T-cell (primary cell): ENCODE measurements around the gene ACOX2. TPM values are rescaled to one million over a fixed set of nuclear protein-coding genes. Genes with fewer than 3 reads are reported as not detected.
A peak's percentile ranks its signal among the peaks of the same experiment; 100 is the strongest.

Experiments used
- ATAC-seq, 4 experiments: fragments of 200-7000 bp in 3 of 4; fragments of 150-1000 bp in 1 of 4; cut with Tn5 transposase; replicated peaks in 1 of 4; 1 replicate in 3 of 4; 2 replicates in 1 of 4; pipeline ENCODE4 v1.10.0; 2021; ENCODE audit warnings: moderate library complexity in 3 of 4, mild to moderate bottlenecking in 2 of 4, moderate number of reproducible peaks in 1 of 4
- CTCF ChIA-PET, 2 donors: fragments of 300-600 bp; sonication (Branson Sonifier 250); formaldehyde crosslinking; loops; one replicate each; lab custom pipeline; 2022; ENCODE audit warnings: antibody characterized with exemption in 2 of 2; lab: Charles Lee
- POLR2A ChIA-PET, 2 donors: fragments of 300-600 bp; sonication (Branson Sonifier 250); formaldehyde crosslinking; loops; one replicate each; lab custom pipeline; 2022; ENCODE audit warnings: antibody characterized with exemption in 2 of 2; lab: Charles Lee
- DNase-seq, 35 experiments: peaks; one replicate each; pipeline versions ENCODE4 v3.0.0 to v3.0.0-alpha.2; 2013 to 2023
- H3K27ac ChIP-seq: one replicate; pipeline ENCODE4 v1.5.1; 2013; ENCODE audit warnings: low read length
- H3K27me3 ChIP-seq, 2 experiments: replicated peaks in 1 of 2; 1 replicate in 1 of 2; 2 replicates in 1 of 2; pipeline versions ENCODE4 v1.6.1 to v1.7.0; 2013; ENCODE audit warnings: low read length in 1 of 2, mixed read lengths in 1 of 2; ENCODE audit not compliant: control insufficient read depth in 2 of 2, insufficient read depth in 2 of 2; ENCODE audit errors: extremely low read depth in 1 of 2
- H3K36me3 ChIP-seq, 2 donors: 1 replicate in 1 of 2; 2 replicates in 1 of 2; pipeline versions ENCODE4 v1.6.1 to v1.7.0; 2013; ENCODE audit warnings: low read length in 1 of 2; ENCODE audit not compliant: control insufficient read depth in 2 of 2, insufficient read depth in 1 of 2; ENCODE audit errors: extremely low read depth in 1 of 2
- H3K4me1 ChIP-seq, 2 experiments: 1 replicate in 1 of 2; 2 replicates in 1 of 2; pipeline versions ENCODE4 v1.6.1 to v1.7.0; 2013; ENCODE audit warnings: low read length in 2 of 2, mixed read lengths in 1 of 2; ENCODE audit not compliant: insufficient read depth in 2 of 2, control insufficient read depth in 1 of 2; ENCODE audit errors: extremely low read depth in 1 of 2
- H3K4me3 ChIP-seq, 2 donors: 1 replicate in 1 of 2; 2 replicates in 1 of 2; pipeline versions ENCODE4 v1.5.1 to v1.7.0; 2013; ENCODE audit warnings: mild to moderate bottlenecking in 2 of 2, low read length in 1 of 2, moderate library complexity in 1 of 2; ENCODE audit not compliant: control insufficient read depth in 1 of 2; ENCODE audit errors: extremely low read depth in 1 of 2
- H3K9me3 ChIP-seq: 2 replicates; pipeline ENCODE4 v1.7.0; 2013
- H3K27ac Mint-ChIP-seq, 2 donors: one replicate each; pipeline ENCODE4 v1.8.0; 2020 to 2021; ENCODE audit warnings: mild to moderate bottlenecking in 2 of 2, mixed read lengths in 2 of 2
- H3K27me3 Mint-ChIP-seq, 2 donors: one replicate each; pipeline ENCODE4 v1.8.0; 2021 to 2022; ENCODE audit warnings: mixed read lengths in 2 of 2
- H3K36me3 Mint-ChIP-seq: one replicate; pipeline ENCODE4 v1.8.0; 2021; ENCODE audit warnings: mixed read lengths
- H3K4me1 Mint-ChIP-seq, 3 donors: one replicate each; pipeline ENCODE4 v1.8.0; 2020 to 2022; ENCODE audit warnings: mixed read lengths in 3 of 3, mild to moderate bottlenecking in 1 of 3
- H3K4me3 Mint-ChIP-seq, 3 donors: one replicate each; pipeline ENCODE4 v1.8.0; 2020 to 2022; ENCODE audit warnings: mild to moderate bottlenecking in 3 of 3, mixed read lengths in 3 of 3, moderate library complexity in 3 of 3
- H3K9me3 Mint-ChIP-seq, 3 donors: one replicate each; pipeline ENCODE4 v1.8.0; 2020 to 2022; ENCODE audit warnings: mixed read lengths in 3 of 3
- WGBS: methylation state at CpG from one replicate; pipeline ENCODE4 v1.1.5; 2013; ENCODE audit warnings: missing lambda C conversion rate; ENCODE audit not compliant: insufficient coverage; 5-methylcytosine and 5-hydroxymethylcytosine counted together
- total RNA-seq, 35 experiments: library from RNA in 6 of 35; stranded (reverse) in 6 of 35; fragments of 120-200 nt in 1 of 35; gene quantifications; one replicate each; pipeline versions ENCODE4 v1.2.1 to v1.2.4 and lab custom pipeline; 2013 to 2026

Gene ACOX2
- total RNA-seq, 5 donors from 2014 or later (not counting 1 experiment from before 2014, with no cell fraction given), result 0.23 TPM; not detected in 4

GRCh38 chr3:58474967-58475578, 61.9 kb downstream of the ACOX2 start:
- POLR2A ChIA-PET, result no interaction called here
- Histone ChIP-seq H3K4me1 (peaks cover 0 to 23% of the 10 kb centered on the region in 2 experiments), H3K9me3 (no peaks in the 10 kb centered on the region), H3K36me3 (no peaks in the 10 kb centered on the region), H3K27me3 (peaks cover 0 to 2% of the 10 kb centered on the region in 2 experiments), H3K27ac (no peak overlapping the region), H3K4me3 (no peak overlapping the region)
- CTCF ChIA-PET, result no interaction called here
- Mint-ChIP-seq H3K27ac (no peak overlapping the region), H3K4me1 (peaks cover 20 to 42% (median 39%) of the 10 kb centered on the region in 3 donors), H3K27me3 (no peaks in the 10 kb centered on the region), H3K9me3 (no peaks in the 10 kb centered on the region), H3K4me3 (no peak overlapping the region), H3K36me3 (no peaks in the 10 kb centered on the region)
- WGBS, result 86% methylated on average over 2 of the region's 3 CpGs
- DNase-seq (no peak), ATAC-seq (no peak)

GRCh38 chr3:58474348-58474911, 62.6 kb downstream of the ACOX2 start:
- peaks cover 0 to 27% of the 10 kb centered on the region in 2 experiments for H3K4me1 ChIP-seq
- ChIA-PET POLR2A (no interaction called here), CTCF (no interaction called here)
- DNase-seq (no peak), ATAC-seq (no peak)
- WGBS, result no CpG with 5 or more reads among the region's 1 CpG
- Mint-ChIP-seq H3K27ac (no peak overlapping the region), H3K36me3 (no peaks in the 10 kb centered on the region), H3K4me1 (peaks cover 20 to 42% (median 41%) of the 10 kb centered on the region in 3 donors), H3K4me3 (no peak overlapping the region), H3K27me3 (no peaks in the 10 kb centered on the region), H3K9me3 (no peaks in the 10 kb centered on the region)
- peaks cover 0 to 2% of the 10 kb centered on the region in 2 experiments for H3K27me3 ChIP-seq
- H3K27ac ChIP-seq, result no peak overlapping the region
- no peaks in the 10 kb centered on the region for H3K9me3 ChIP-seq
- no peak overlapping the region for H3K4me3 ChIP-seq
- H3K36me3 ChIP-seq, result no peaks in the 10 kb centered on the region

- Mint-ChIP-seq H3K36me3 (no peaks in the 10 kb centered on the region), H3K27ac (peak overlapping the region; percentile 61 to 85), H3K27me3 (no peaks in the 10 kb centered on the region), H3K4me3 (no peak overlapping the region), H3K4me1 (peaks cover 20 to 42% (median 41%) of the 10 kb centered on the region in 3 donors), H3K9me3 (no peaks in the 10 kb centered on the region)
- Histone ChIP-seq H3K4me3 (no peak overlapping the region), H3K4me1 (peaks cover 0 to 27% of the 10 kb centered on the region in 2 experiments), H3K36me3 (no peaks in the 10 kb centered on the region), H3K27ac (no peak overlapping the region), H3K27me3 (no peaks in the 10 kb centered on the region), H3K9me3 (no peaks in the 10 kb centered on the region)
- POLR2A ChIA-PET, result no interaction called here
- no CpG with 5 or more reads among the region's 1 CpG for WGBS
- CTCF ChIA-PET, result no interaction called here
- ATAC-seq, result no peak
- no peak for DNase-seq
These were observed 63.7 kb downstream of the ACOX2 start for GRCh38 chr3:58473275-58473674.

GRCh38 chr3:58471025-58471887, 65.7 kb downstream of the ACOX2 start:
- peak overlapping the region; percentile 27 for H3K27ac ChIP-seq
- no peak overlapping the region for H3K4me3 ChIP-seq
- peaks cover 0 to 27% of the 10 kb centered on the region in 2 experiments for H3K4me1 ChIP-seq
- H3K9me3 Mint-ChIP-seq, result no peaks in the 10 kb centered on the region
- peaks cover 20 to 42% (median 41%) of the 10 kb centered on the region in 3 donors for H3K4me1 Mint-ChIP-seq
- POLR2A ChIA-PET, result interaction anchor here in 1 of 2 donors (0.6 kb wide), 1 partner anchor 24 kb away, joined by 6 read pairs; no protein-coding TSS in a partner anchor
- peak overlapping the region; percentile 89 to 93 for H3K27ac Mint-ChIP-seq
- no peaks in the 10 kb centered on the region for H3K9me3 ChIP-seq
- H3K36me3 Mint-ChIP-seq, result no peaks in the 10 kb centered on the region
- H3K4me3 Mint-ChIP-seq, result peak overlapping the region in 2 of 3 donors; percentile 25 to 37
- no peaks in the 10 kb centered on the region for H3K36me3 ChIP-seq
- no peaks in the 10 kb centered on the region for H3K27me3 ChIP-seq
- ATAC-seq (peak; percentile 75 to 99 (median 93)), DNase-seq (peak in 21 of 35 experiments; percentile 3 to 57 (median 24))
- CTCF ChIA-PET, result interaction anchor here (1.0 to 1.4 kb wide), 2 partner anchors 8 to 147 kb away, joined by 3 to 4 read pairs; no protein-coding TSS in a partner anchor
- no peaks in the 10 kb centered on the region for H3K27me3 Mint-ChIP-seq
- WGBS, result 89% methylated on average over 1 of the region's 10 CpGs

GRCh38 chr3:58470363-58471024, 66.5 kb downstream of the ACOX2 start:
- ATAC-seq (no peak), DNase-seq (no peak)
- Histone ChIP-seq H3K27me3 (no peaks in the 10 kb centered on the region), H3K27ac (peak overlapping the region; percentile 27), H3K9me3 (no peaks in the 10 kb centered on the region), H3K4me3 (no peak overlapping the region), H3K36me3 (no peaks in the 10 kb centered on the region), H3K4me1 (peaks cover 0 to 27% of the 10 kb centered on the region in 2 experiments)
- CTCF ChIA-PET, result interaction anchor here in 1 of 2 donors (1.0 kb wide), 1 partner anchor 146 kb away, joined by 3 read pairs; no protein-coding TSS in a partner anchor
- no peak overlapping the region for H3K4me3 Mint-ChIP-seq
- H3K4me1 Mint-ChIP-seq, result peaks cover 20 to 42% (median 41%) of the 10 kb centered on the region in 3 donors
- no peaks in the 10 kb centered on the region for H3K36me3 Mint-ChIP-seq
- peak overlapping the region; percentile 89 to 93 for H3K27ac Mint-ChIP-seq
- WGBS, result 92% methylated on average over 5 of the region's 12 CpGs
- POLR2A ChIA-PET, result interaction anchor here in 1 of 2 donors (0.6 kb wide), 1 partner anchor 25 kb away, joined by 6 read pairs; no protein-coding TSS in a partner anchor
- no peaks in the 10 kb centered on the region for H3K27me3 Mint-ChIP-seq
- H3K9me3 Mint-ChIP-seq, result no peaks in the 10 kb centered on the region
